ENCODE data around the gene KIAA0232. TPM values are rescaled to one million over a fixed set of nuclear protein-coding genes. Genes with fewer than 3 reads are reported as not detected.

Gene KIAA0232
- total and polyA plus RNA-seq, 10 donors = 3.2 to 50.6 (median 34.5) TPM

DNA sequence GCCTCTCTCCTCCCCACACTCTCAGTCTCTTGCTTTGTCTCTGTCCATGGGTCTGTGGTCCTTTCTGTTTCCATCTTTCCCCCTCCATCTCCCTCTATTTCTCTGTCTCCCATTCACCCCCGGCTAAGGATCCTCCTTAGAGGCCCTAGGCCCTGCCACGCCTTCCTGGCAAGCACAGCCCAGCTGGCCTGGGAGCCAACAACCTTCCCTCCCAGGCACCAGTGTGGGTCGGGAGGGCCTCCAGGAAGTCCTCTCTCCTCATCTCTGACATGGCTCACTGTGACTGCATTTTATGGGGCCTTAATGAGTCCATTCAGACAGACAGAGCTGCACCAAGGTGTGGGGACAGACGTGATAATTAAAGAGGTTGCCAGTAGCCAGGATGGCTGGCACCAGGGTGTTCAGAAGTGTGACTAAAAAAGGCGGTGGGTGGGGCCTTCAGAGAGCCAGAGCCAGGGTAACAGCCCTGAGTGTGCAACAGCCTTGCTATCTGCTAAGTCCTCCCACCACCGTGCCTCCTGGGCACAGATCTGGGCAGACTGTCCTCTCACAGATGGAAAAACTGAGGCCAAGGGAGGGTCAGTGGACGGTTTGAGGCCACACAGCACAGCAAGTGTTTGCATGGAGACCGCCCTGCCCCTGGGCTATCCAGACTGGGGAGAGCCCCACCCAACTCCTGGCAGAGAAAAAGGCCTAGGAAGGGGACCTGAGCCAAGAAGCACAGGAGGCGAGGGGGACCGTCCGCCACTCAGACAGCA, 35.1 kb upstream of the KIAA0232 start:
- H3K27ac ChIP-seq = peak overlapping the region in 1 of 8 donors; percentile 76
- intact Hi-C loops (cut with DNase I; ENCODE audit: low total_unique reads) = loop anchor here (10.0 kb wide), 1 partner anchor 437 kb away; no protein-coding TSS in a partner anchor
- no peaks in the 10 kb centered on the region for H3K9me3 ChIP-seq
- peak in 1 of 3 donors; percentile 8 for TF ChIP-seq POLR2AphosphoS5 (IDR thresholded peaks at IDR 0.05)
- TF ChIP-seq POLR2A (IDR thresholded peaks at IDR 0.05) = no peak
- no peaks in the 10 kb centered on the region for H3K27me3 ChIP-seq (replicated peaks in 1 of 7)
- WGBS, 5 donors = 61 to 87% (median 70%) methylated on average over 10 to 11 of the region's 11 CpGs
- no peak for DNase-seq
- H3K36me3 ChIP-seq = no peaks in the 10 kb centered on the region
- peaks cover 6 to 60% (median 29%) of the 10 kb centered on the region in 6 donors for H3K4me1 ChIP-seq
- no peak overlapping the region for H3K4me3 ChIP-seq

DNA sequence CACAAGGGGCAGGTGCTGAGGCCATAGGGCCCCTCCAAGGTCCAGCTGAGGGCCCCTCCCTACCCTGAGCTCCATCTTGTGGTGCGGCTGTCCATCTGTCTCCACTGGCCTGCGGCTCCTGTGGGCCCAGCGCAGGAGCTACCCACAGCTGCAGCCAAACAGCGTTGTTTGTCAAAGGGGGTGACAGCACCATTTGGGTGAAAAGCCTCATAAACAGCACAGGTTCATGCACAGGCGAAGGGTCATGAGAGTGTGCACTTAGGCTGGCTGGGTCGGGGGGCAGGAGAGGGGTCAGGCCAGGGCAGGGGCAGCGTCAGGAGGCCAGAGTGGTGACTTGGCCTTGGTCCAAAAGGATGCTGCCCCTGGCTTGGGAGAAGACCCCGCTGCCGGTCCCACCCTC, 34.2 kb upstream of the KIAA0232 start:
- Histone ChIP-seq H3K4me1 (peaks cover 6 to 67% (median 29%) of the 10 kb centered on the region in 6 donors), H3K27me3 (replicated peaks in 1 of 7) (no peaks in the 10 kb centered on the region), H3K36me3 (no peaks in the 10 kb centered on the region), H3K27ac (peak overlapping the region in 2 of 8 donors; percentile 71 to 76), H3K9me3 (no peaks in the 10 kb centered on the region), H3K4me3 (no peak overlapping the region)
- TF ChIP-seq POLR2AphosphoS5 (IDR thresholded peaks at IDR 0.05) = no peak
- TF ChIP-seq POLR2A (IDR thresholded peaks at IDR 0.05) = no peak
- TF ChIP-seq, protein P1, sequence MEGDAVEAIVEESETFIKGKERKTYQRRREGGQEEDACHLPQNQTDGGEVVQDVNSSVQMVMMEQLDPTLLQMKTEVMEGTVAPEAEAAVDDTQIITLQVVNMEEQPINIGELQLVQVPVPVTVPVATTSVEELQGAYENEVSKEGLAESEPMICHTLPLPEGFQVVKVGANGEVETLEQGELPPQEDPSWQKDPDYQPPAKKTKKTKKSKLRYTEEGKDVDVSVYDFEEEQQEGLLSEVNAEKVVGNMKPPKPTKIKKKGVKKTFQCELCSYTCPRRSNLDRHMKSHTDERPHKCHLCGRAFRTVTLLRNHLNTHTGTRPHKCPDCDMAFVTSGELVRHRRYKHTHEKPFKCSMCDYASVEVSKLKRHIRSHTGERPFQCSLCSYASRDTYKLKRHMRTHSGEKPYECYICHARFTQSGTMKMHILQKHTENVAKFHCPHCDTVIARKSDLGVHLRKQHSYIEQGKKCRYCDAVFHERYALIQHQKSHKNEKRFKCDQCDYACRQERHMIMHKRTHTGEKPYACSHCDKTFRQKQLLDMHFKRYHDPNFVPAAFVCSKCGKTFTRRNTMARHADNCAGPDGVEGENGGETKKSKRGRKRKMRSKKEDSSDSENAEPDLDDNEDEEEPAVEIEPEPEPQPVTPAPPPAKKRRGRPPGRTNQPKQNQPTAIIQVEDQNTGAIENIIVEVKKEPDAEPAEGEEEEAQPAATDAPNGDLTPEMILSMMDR (IDR thresholded peaks at IDR 0.05 in 8 of 11, conservative IDR thresholded peaks at IDR 0.05 in 3 of 11) = no peak
- WGBS, 5 donors = 83 to 94% (median 90%) methylated on average over 7 to 9 of the region's 9 CpGs
- no peak for DNase-seq
- intact Hi-C loops (cut with DNase I; ENCODE audit: low total_unique reads) = loop anchor here (10.0 kb wide), 1 partner anchor 437 kb away; no protein-coding TSS in a partner anchor

DNA sequence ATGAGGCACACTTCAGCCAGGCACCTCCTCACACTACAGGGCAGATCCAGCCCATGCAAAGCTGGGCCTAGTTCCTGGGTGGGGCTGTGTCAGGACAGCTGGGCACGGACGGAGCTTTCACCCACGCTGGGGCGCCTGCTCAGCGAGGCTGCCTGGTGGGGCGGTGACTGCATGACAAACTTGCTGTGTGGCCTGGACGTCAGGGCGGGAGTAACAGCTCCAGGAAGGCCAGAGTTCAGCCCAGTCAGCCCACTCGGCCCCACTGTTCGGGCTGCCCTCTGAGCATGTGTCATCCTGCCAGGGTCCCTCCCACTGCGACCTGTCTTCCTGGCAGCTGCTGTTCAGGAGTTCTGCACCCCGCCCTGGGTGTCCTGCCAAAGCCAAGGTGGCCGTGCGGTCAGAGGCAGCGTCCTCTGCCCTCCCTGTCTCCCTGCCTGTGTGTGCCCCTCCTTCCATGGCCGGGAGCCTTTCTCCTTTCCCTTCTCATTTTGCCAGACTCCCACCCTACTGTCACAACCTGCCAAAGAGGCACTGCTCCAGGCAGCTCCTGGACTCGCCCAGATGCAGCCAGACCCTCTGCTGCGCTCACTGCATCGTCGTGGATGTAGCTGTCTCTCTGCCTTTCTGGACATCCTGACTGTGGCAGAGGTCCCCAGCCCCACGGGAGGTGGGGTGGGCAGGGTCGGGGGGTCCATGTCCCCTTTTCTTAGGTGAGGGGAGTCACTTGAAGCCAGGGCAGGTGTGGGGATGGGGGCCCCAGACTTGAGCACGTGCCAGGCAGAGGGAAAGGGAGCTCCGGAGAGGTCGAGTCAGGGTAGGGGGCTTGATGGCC, 33.0 kb upstream of the KIAA0232 start:
- intact Hi-C loops (cut with DNase I; ENCODE audit: low total_unique reads) = loop anchor here (10.0 kb wide), 1 partner anchor 435 kb away; no protein-coding TSS in a partner anchor
- 55 to 79% (median 72%) methylated on average over 17 to 25 of the region's 25 CpGs for WGBS, 5 donors
- Histone ChIP-seq H3K4me1 (peaks cover 6 to 67% (median 29%) of the 10 kb centered on the region in 6 donors), H3K9me3 (no peaks in the 10 kb centered on the region), H3K27me3 (replicated peaks in 1 of 7) (no peaks in the 10 kb centered on the region), H3K4me3 (no peak overlapping the region), H3K27ac (peak overlapping the region in 7 of 8 donors; percentile 1 to 76 (median 61)), H3K36me3 (no peaks in the 10 kb centered on the region)
- TF ChIP-seq, protein P1 (IDR thresholded peaks at IDR 0.05 in 8 of 11, conservative IDR thresholded peaks at IDR 0.05 in 3 of 11) = no peak
- TF ChIP-seq POLR2A (IDR thresholded peaks at IDR 0.05) (no peak), POLR2AphosphoS5 (IDR thresholded peaks at IDR 0.05) (peak; percentile 79 to 89 (median 88))
- peak; percentile 88 for DNase-seq

GRCh38 chr4:6750286-6751221, 32.0 kb upstream of the KIAA0232 start:
- peaks cover 6 to 67% (median 29%) of the 10 kb centered on the region in 6 donors for H3K4me1 ChIP-seq
- DNase-seq = no peak
- H3K4me3 ChIP-seq = no peak overlapping the region
- no peak for TF ChIP-seq POLR2AphosphoS5 (IDR thresholded peaks at IDR 0.05)
- TF ChIP-seq, protein P1 (IDR thresholded peaks at IDR 0.05 in 8 of 11, conservative IDR thresholded peaks at IDR 0.05 in 3 of 11) = no peak
- no peak for TF ChIP-seq POLR2A (IDR thresholded peaks at IDR 0.05)
- intact Hi-C loops (cut with DNase I; ENCODE audit: low total_unique reads) = no loop called here
- no peaks in the 10 kb centered on the region for H3K9me3 ChIP-seq
- H3K36me3 ChIP-seq = no peaks in the 10 kb centered on the region
- no peaks in the 10 kb centered on the region for H3K27me3 ChIP-seq (replicated peaks in 1 of 7)
- H3K27ac ChIP-seq = peak overlapping the region in 6 of 8 donors; percentile 1 to 76 (median 66)
- 72 to 87% (median 84%) methylated on average over 16 to 23 of the region's 23 CpGs for WGBS, 5 donors
